Stimulated activated CD8-positive, alpha-beta memory T cell treated with anti-CD3 and anti-CD28 coated beads, Interleukin-12 subunit alpha, Interleukin-12 subunit beta, amount 100 ng/mL, for 4 hours (primary cell): ENCODE data around the gene FBXO21.
A peak's percentile ranks its signal among the peaks of the same experiment; 100 is the strongest.

Source experiments
- DNase-seq: peaks from one replicate; pipeline ENCODE4 v3.0.0-alpha.2; 2020; ENCODE audit warnings: low read depth

Gene FBXO21

DNA sequence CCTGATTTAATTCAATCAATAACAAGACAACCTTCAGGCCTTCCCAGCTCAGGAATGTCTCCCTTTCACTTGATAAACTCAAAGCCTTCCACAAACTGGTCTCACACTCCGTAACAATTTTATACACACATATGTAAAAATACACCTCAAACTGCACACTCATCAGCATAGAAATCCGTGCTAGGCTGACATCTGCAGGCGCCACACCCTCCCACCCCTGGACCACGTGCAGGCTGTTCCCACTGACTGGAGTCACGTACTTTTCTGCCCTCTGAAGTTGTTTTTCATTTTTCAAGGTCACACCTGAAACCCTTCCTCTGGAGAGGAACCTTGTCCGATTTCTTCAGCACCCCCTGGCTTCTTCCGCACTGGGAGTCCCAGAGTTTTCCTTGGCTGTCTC lies 27.6 kb downstream of the FBXO21 start:
- no peak for DNase-seq

DNA sequence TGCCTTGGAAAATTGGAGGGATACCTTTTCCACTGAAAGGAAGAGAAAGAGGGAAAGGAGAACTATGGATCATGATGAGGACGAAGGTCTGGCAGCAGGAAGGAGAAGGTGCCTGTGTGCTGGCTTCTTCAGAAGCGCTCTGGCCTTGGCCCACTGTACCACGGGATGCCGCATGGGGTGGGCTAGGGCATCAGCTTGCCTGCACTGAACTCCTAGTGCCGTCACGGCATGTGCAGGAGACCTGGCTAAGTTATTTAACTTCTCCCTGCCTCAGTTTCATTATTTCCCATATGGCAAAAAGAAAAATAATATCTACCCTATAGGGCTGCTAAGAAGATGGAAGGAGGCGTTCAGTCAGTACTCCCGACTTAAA lies 28.1 kb downstream of the FBXO21 start:
- no peak for DNase-seq

DNA sequence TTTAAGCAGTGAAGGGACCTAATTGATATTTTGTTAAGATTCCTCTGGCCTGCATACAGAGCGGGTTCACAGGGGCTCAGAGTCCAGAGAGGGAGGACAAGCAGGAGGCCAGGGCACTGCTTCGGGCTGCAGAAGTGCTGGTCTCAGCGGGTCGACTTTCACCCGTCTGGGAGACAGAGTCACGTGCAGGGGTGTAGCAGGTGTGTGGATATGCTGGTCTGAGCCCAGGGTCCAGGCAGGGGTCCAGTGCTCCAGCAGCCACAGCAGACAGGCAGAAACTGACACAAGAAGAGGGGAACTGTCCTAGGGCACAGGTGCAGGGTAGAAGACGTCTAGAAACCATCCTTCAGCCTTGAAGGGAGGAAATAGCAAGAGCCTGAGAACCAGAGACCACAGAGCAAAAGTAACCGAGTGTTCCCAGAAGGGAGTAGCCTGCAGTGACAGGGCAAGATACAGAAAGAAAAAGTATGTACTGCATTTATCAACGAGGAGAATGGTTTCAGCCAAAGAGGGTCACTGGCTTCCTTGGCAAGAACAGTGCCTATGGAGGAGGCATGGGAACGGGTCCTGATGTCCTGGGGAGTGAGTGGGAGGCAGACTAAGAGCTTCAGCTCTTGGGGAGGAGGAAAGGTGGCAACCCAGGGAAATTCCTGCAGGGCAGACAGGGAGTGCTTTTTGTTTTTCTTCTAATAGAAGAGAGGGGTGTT lies 28.7 kb downstream of the FBXO21 start:
- DNase-seq = no peak

DNA sequence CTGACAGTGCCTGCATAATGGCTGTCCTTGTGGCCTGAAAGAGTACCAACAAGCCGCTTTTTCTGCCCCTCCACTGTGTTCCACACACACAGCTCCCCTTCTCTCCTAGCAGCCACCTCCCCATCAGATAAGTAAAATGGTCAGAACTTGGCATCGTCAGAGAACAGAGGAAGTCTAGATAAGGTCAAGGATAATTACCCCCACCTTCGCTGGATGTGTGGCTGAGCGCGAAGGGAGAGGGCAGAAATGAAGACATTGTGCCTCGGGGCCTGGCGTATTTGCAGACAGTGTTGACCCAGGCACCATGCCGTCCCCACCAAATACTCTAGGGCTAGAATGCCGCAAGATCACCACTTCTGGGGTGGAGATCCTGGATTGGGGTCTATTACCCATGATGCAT lies 30.6 kb downstream of the FBXO21 start:
- DNase-seq = no peak

DNA sequence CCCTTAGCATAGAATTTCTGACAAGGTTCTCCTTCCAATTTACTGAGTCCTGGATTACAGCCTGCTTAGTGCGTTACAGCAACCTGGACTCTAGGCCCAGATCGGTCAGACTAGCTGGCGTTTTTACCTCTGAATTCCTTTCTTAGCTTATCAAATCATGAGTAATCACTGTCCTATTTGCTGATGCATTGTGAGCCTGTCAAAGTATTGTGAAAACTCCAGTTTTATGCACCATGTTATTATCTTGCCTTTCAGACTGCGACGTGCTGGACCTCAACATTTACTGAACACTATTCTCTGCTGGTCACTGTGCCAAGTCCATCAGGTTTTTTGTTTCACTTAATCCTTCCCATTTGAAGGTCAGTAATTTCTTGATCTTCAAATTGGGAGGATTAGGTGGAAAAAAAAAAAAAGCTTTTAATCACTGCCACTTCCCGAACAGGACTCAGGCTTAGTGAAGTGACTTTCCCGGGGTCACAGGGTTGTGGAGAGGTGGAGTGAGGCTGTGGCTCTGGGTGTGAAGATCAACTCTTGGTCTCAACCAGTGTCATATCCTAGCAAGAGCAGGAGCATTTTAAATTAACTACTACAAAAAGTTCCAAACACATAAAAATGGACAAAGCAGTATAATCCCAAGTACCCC lies 31.2 kb downstream of the FBXO21 start:
- no peak for DNase-seq

DNA sequence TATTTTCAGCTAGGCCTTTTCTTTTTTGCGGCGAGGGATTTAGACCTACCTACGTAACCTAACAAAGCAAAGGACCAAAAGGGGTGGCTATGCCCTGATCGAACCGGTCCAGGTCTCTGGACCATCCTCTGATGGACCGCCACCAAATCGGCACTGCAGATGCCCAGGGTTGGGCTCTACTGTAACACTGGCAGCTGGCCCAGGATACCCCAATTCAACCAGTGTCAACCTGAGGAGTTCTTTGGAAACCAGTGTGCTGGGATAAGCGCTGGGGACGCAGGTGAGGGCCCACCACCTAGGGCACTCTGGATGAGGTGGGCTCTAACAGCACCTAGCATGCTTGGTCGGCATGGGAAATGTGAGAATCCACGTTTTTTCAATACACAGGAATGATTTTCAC lies 32.2 kb downstream of the FBXO21 start:
- no peak for DNase-seq

DNA sequence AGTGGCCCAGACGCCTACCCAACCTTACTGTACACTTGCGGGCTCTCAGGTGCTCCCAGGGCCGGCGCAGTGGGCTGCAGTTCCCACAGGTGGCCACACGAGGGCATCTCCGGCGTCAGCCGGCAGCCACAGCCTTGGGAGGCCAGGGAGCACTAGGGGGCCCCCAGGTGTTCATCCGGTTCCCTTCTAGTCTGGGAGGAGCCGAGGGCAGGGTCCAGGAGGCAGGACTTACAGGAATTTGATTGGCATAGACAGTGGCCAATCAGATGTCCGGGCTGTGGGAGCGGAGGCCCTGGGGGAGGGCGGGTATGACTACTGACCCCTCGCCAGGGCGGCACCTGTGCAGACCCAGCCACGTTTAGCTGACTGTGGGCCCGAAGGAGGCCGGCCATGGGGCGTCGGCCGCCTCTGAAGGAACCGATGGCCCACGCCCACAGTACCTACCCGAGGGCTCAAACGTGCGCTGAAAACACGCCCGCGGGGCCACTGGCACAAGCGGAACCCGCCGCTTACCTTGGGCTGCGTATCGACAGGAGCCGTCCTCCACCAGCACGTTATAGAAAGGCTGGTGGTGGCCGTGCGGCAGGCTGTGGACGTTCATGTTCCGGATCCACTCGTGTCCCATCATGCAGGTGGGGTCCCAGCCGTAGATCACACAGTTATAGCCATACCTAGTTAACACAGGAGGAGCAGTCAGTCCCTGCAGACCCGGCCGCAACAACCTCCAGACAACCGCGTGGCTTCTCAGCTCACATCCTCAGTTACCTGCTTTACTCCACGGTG lies 34.8 kb downstream of the FBXO21 start:
- peak; percentile 28 for DNase-seq

DNA sequence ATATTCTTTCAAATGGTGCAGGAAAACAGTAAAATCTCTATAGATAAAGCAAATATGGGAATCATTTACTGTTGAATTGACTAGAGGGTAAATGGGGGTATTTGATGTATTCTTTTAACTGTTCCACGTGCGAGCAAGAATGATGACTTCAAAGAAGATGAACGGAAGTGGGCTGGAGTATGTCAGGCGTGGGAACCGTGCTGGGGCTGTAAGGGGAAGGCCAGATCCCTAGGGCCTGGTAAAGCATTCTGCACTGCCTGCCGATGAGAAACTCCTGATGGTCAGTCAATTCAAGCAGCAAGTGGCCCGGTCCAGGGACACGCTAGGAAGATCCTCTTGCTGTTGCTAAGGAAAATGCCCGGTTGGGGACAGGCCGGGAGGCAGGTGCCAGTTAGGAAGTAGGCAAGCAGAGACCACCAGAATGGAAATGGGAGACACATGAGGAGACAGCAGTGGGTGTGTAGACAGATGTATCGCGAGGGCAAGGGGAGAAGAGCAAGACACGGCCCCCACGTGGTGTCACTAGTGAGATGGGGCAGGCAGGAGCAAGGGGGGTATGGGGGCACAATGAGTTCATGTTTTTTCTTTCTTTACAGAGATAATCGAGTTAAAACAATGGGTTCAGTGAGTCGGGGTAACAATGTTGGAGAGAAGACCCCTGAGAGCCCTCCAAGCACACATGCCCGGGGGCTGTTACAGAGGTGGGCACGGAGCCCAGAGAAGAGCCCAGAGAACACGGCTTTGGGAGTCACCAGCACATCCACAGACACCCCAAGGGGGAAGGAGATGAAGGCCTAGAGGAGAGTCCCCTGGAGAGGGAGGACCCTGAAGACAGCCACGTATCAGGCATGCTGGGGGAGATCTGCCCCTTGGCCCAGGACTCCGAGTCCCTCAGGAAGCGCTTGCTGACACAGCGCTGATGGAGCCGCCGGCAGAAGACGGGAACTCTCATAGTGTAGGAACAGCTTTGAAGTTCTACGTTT lies 37.2 kb downstream of the FBXO21 start:
- DNase-seq = no peak

DNA sequence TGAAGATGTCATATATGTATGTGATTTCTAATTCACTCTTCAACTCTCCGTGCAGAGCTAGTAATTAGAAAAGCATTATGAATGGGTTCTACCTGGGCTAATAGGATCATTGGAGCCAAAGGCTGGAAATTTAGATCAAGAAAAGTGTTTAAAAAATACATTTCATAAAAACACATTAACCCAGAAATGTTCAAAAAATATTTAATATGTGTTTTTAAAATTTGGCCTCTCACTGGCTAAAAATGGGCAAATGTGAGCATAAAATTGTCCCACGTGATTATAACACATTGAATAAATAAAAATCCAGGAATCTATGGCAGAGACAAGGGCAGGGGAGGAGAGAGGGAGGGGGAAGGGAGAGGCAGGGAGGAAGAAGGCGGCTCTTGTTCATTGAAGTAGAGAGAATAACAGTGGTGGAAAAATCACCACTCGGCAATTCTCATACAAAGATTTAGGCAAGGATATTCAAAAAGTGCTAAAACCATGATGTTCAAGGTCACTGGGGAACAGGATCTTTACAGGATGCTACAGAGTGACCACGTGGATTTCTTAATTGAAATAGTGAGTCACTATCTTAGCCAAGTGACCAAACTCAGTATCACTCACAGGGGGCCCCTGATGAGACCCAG lies 38.8 kb downstream of the FBXO21 start:
- DNase-seq = no peak

DNA sequence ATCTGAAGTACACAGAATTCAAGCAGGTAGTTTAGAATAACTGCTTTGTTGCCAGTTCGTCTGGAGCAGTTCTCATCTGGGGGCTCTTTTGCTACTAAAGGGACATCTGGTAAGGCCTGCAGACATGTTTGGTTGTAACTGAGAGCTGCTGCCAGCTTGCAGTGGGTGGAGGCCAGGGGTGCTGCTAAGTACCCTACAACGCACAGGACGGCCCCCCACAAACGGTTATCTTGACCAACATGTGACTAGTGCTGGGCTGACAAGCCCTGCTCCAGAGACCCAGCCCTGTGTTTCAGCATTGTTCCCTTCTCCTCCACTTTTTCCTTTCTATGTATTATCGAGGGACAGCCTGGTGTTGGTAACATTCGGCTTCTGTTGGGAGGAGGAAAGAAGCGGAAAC lies 40.8 kb downstream of the FBXO21 start:
- DNase-seq = no peak

DNA sequence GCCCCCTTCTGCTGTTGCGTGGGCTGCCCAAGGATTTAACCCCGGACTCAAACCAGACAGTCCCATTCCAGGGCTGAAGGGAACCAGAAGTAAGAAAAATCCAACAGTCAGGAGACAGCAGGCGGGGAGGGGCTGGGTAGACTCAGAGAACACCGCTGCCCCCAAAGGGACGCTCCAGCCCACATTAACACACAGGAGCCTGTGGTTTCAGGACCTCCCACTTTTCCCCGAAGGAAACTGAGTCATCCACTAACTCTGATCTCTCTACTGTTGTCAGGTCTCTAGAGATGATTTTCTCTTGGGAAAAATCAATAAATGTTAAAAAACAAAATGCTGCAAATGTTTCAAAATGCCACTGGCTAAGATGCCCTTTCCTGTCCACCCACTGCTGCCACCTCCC lies 41.6 kb downstream of the FBXO21 start:
- DNase-seq = no peak

DNA sequence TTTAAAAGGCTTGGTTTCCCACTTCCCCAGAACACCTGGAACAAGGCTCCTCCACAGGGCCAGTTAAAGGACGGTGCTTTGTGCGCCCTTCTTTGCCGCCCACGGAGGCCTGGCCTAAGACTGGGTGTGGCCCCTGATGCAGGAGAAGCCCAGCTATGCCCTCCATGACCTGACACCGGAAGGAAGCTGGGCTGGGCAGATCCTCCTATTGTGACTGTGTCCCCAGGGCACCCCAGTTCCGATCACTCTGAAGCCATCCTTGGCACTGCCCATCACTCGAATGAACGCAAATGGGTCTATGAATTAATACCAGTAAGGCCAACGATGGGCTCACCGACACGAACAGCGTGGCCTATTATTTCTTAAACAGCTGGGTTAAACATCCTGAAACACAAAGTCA lies 42.6 kb downstream of the FBXO21 start:
- no peak for DNase-seq

DNA sequence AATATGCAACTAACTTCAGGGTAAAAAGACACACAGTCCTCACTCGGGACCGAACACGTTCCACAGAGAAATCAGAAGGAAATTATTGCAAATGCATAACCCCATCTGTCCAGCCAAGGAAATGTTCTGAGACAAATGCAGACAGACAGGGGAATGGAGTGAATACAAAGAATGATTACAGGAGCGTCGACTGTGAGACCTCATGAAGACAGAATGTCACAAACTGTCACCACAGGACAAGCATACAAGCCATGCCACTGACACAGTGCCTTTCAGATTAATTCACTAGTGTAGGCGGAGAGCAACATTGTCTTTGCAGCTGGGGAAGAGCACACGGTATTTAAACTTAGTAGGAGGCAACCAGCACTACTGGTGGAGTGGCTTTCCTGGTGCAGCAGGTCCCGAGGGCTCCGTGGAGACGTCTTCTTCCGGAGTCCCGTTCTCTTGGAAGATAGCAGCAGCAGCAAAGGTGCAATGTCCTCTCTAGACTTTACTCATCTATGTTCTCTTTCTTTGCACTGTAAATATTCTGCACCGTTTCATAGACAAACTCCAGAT lies 44.6 kb downstream of the FBXO21 start:
- no peak for DNase-seq

DNA sequence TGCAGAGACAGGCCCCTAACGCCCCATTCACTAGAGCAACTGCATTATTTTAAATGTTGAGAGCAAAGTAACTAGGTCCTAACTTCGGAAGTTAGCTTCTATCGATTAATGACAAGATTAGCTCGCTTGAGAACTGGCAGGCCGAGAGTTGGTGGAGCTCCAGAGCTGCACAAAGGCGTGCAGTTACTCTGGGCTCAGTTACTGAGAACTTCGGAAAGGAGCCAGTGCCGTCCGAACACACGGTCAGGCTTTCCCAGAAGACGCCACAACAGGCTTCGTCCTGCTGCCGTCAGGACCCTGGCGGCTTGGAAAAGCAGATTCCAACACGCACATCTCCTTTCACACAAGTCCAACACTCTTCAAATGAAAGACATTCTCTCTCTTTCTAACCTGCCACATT lies 45.7 kb downstream of the FBXO21 start:
- no peak for DNase-seq

DNA sequence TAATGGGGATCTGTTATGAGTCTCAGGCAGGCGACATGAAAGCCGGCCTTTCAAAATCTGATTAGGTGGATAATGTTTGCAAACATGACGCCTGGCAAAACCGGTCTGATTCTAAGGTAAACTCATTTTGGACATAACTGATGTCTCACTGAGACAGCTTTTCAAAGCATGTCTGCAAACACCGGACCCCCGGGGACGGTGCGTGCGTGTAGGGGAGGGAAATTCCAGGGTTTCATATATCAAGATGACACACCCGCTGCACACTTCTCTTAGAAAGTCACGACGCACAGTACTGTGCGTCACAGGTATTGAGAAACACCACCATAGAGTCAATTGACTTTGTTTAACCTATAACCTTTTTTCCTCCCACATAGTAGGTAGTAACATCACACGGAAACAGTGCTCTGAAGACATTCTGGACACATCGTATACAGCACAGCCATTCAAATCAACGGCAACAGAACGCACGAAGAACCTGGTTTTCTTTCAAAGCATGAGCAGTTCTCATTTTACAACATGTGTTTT lies 47.2 kb downstream of the FBXO21 start:
- DNase-seq = no peak

DNA sequence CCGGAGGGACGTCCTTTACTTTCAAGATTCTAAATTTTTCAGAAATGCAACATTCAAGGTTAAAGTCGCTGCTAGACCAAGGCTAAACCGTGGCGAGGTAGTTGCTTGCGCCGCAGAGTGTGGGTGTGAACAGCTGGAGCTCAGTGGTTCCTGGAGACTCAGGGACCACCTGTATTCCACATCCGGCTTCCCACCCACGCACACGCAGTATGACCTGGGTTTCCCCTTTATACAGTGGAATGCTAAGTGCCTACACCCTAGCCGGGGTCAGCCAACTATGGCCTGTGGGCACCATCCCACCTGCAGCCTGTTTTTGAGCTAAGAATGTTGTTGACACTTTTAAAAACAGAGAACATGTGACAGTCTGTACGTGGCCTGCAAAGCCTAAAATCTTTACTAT lies 48.2 kb downstream of the FBXO21 start:
- DNase-seq = no peak

DNA sequence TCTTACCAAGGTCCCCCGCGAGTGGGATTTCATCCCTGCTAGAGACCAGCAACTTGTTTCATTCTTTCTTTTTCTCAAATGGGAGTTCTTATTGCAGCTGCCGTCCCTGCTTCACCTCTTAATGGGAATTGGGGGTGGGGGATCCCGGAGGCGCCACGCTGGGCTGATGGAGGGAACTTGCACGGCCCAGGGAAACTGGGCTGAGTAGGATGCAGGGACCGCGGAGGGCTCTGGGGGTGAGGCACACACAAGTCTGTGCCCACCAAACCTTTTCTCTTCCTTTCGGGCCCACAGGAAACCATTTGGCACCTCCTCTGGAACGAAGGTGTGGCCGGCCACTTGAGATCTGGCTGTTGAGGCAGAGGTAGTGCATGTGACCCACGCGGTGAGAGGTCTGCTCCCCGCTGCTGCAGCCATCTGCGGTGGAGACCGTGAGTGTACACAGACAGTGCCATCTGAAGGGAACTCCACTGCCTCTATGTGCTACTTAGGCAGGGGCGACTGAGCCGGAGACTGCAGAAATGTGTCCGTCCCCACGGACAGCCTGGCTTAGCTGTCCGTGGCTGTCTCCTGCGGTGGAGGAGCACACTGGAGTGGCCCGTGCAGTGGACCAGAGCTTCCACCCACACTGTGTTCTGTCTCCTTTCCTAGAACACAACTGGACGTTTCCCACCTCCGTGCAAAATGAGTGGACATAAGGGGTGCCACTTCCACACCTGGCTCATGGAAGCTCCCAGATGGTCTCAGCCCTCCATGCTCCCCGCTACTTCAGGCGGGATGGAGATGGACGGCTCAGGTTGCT lies 49.0 kb downstream of the FBXO21 start:
- DNase-seq = no peak

DNA sequence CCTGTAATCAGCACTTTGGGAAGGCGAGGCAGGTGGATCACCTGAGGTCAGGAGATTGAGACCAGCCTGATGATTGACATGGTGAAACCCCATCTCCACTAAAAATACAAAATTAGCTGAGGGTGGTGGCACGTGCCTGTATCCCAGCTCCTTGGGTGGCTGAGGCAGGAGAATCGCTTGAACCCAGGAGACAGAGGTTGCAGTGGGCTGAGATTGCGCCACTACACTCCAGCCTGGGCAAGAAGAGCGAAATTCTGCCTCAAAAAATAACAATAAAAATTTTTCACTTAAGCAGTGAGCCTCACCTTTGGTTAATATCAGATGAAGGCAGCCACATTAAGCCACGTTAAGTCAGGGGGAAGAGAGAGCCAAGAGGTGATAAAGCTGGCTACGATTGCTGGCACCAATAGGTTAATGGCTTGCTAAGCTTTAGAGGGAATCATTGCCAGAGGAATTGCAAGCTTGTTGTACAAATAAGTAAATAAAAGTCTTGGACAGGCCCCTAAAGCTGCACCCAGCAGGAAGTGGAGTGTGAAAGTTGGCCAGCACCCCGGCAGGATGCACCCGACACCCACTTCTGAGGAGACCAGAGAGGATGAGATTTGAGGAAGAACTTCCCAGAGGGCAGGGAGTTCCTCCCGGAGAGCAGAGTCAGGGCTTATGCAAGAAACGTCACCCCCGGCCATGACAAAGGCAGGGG lies 49.7 kb downstream of the FBXO21 start:
- no peak for DNase-seq

DNA sequence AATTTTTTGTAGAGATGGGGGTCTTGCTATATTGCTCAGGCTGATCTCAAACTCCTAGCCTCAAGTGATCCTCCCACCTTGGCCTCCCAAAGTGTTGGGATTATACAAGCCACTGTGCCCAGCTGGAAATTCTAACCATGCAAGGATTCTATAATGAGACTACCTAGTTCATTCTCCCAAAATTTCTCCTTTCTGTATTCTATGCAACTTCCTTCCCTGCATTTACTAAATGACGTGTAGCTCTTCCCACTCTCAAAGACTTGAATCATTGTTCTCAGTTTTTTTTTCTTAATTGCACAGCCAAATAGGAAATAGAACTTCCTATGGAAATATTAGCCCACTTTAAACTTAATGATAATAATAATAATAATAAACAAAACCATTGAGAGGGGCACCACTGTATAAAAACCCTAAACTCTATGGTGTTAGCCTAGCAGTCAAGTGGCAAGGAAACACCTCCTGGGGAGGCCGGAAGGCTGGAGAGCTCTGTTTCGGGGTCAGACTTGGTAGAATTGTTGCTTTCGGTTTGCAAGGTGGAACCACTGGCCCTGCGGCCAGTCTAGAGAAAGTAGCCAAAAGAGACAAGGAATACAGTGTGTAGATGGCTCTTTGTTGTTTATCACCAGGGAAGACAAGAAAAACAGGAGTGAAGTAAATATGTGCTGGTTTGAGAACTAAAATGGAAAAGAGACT lies 51.1 kb downstream of the FBXO21 start:
- no peak for DNase-seq
